Muscle layer of duodenum (tissue), 2 donors: ENCODE results near the gene RGR.

ENCODE experiments used
- H3K27ac ChIP-seq: one replicate; pipeline ENCODE4 v1.7.0; 2013; ENCODE audit warnings: mild to moderate bottlenecking, low read length
- H3K27me3 ChIP-seq: one replicate; pipeline ENCODE4 v1.7.0; 2013; ENCODE audit warnings: low read depth, mild to moderate bottlenecking, control low read depth, low read length
- H3K36me3 ChIP-seq, 2 donors: one replicate each; pipeline ENCODE4 v1.7.0; 2013; ENCODE audit warnings: low read length in 2 of 2, control low read depth in 1 of 2, mild to moderate bottlenecking in 1 of 2; ENCODE audit not compliant: insufficient read depth in 2 of 2, control insufficient read depth in 1 of 2
- H3K4me1 ChIP-seq, 2 donors: one replicate each; pipeline ENCODE4 v1.7.0; 2013; ENCODE audit warnings: low read length in 2 of 2, mild to moderate bottlenecking in 2 of 2, control low read depth in 1 of 2, moderate library complexity in 1 of 2; ENCODE audit not compliant: insufficient read depth in 2 of 2, control insufficient read depth in 1 of 2
- H3K4me3 ChIP-seq, 2 donors: one replicate each; pipeline ENCODE4 v1.7.0; 2013; ENCODE audit warnings: low read length in 2 of 2, low read depth in 1 of 2, mild to moderate bottlenecking in 1 of 2
- H3K9me3 ChIP-seq, 2 donors: one replicate each; pipeline ENCODE4 v1.7.0; 2013; ENCODE audit warnings: low read length in 2 of 2, control low read depth in 1 of 2, mild to moderate bottlenecking in 1 of 2; ENCODE audit not compliant: control insufficient read depth in 1 of 2
- donor health status: healthy.

Gene RGR

GRCh38 chr10:84244651-84245270 is at the start of gene RGR:
RGR (plus strand) TSS chr10:84245053; CDS start chr10:84245091, 38 bp downstream.
- Histone ChIP-seq H3K4me1 (no peaks in the 10 kb centered on the region), H3K27ac (no peak within 1 kb of the TSS), H3K36me3 (no peaks in the 10 kb centered on the region), H3K27me3 (peaks cover 4% of the 10 kb centered on the region), H3K4me3 (no peak within 1 kb of the TSS), H3K9me3 (no peaks in the 10 kb centered on the region)

- Histone ChIP-seq H3K27me3 (peaks cover 35% of the 10 kb centered on the region), H3K9me3 (no peaks in the 10 kb centered on the region), H3K4me3 (no peak overlapping the region), H3K36me3 (no peaks in the 10 kb centered on the region), H3K27ac (no peak overlapping the region), H3K4me1 (peaks cover 0 to 10% of the 10 kb centered on the region in 2 donors)
These were observed 48.8 kb upstream of the RGR start for GRCh38 chr10:84196083-84196482.

GRCh38 chr10:84196941-84197340 is 47.9 kb upstream of the RGR start:
- Histone ChIP-seq H3K27me3 (peaks cover 31% of the 10 kb centered on the region), H3K27ac (no peak overlapping the region), H3K36me3 (no peaks in the 10 kb centered on the region)

GRCh38 chr10:84197643-84198042 is 47.2 kb upstream of the RGR start:
- H3K4me1 ChIP-seq: peaks cover 0 to 10% of the 10 kb centered on the region in 2 donors
- H3K27me3 ChIP-seq: peaks cover 31% of the 10 kb centered on the region

More at GRCh38 chr10:84196941-84197340, 47.9 kb upstream of the RGR start:
- Histone ChIP-seq H3K9me3 (no peaks in the 10 kb centered on the region), H3K4me3 (no peak overlapping the region), H3K4me1 (peaks cover 0 to 10% of the 10 kb centered on the region in 2 donors)

GRCh38 chr10:84198206-84198915 is 46.5 kb upstream of the RGR start:
- H3K27me3 ChIP-seq: peaks cover 28% of the 10 kb centered on the region
- no peak overlapping the region for H3K4me3 ChIP-seq

More at GRCh38 chr10:84197643-84198042, 47.2 kb upstream of the RGR start:
- Histone ChIP-seq H3K36me3 (no peaks in the 10 kb centered on the region), H3K27ac (no peak overlapping the region), H3K9me3 (no peaks in the 10 kb centered on the region), H3K4me3 (no peak overlapping the region)

GRCh38 chr10:84200537-84201243 is 44.2 kb upstream of the RGR start:
- H3K9me3 ChIP-seq: no peaks in the 10 kb centered on the region
- H3K27me3 ChIP-seq: peaks cover 8% of the 10 kb centered on the region
- no peaks in the 10 kb centered on the region for H3K36me3 ChIP-seq
- H3K4me3 ChIP-seq: no peak overlapping the region
- no peaks in the 10 kb centered on the region for H3K4me1 ChIP-seq
- H3K27ac ChIP-seq: no peak overlapping the region

More at GRCh38 chr10:84198206-84198915, 46.5 kb upstream of the RGR start:
- no peaks in the 10 kb centered on the region for H3K36me3 ChIP-seq
- H3K27ac ChIP-seq: no peak overlapping the region
- H3K9me3 ChIP-seq: no peaks in the 10 kb centered on the region
- peaks cover 0 to 10% of the 10 kb centered on the region in 2 donors for H3K4me1 ChIP-seq

- Histone ChIP-seq H3K27me3 (peaks cover 3% of the 10 kb centered on the region), H3K36me3 (no peaks in the 10 kb centered on the region), H3K27ac (no peak overlapping the region), H3K4me3 (no peak overlapping the region), H3K4me1 (no peaks in the 10 kb centered on the region), H3K9me3 (no peaks in the 10 kb centered on the region)
These were observed 43.6 kb upstream of the RGR start for GRCh38 chr10:84201244-84201606.

GRCh38 chr10:84201682-84202081 is 43.2 kb upstream of the RGR start:
- H3K27me3 ChIP-seq: no peaks in the 10 kb centered on the region
- H3K27ac ChIP-seq: no peak overlapping the region
- H3K36me3 ChIP-seq: no peaks in the 10 kb centered on the region
- H3K4me3 ChIP-seq: no peak overlapping the region
- H3K9me3 ChIP-seq: no peaks in the 10 kb centered on the region
- no peaks in the 10 kb centered on the region for H3K4me1 ChIP-seq

- no peaks in the 10 kb centered on the region for H3K27me3 ChIP-seq
- H3K4me1 ChIP-seq: no peaks in the 10 kb centered on the region
- H3K36me3 ChIP-seq: no peaks in the 10 kb centered on the region
- no peak overlapping the region for H3K27ac ChIP-seq
- no peak overlapping the region for H3K4me3 ChIP-seq
- no peaks in the 10 kb centered on the region for H3K9me3 ChIP-seq
These were observed 42.5 kb upstream of the RGR start for GRCh38 chr10:84202349-84202748.

GRCh38 chr10:84204122-84204521 is 40.7 kb upstream of the RGR start:
- Histone ChIP-seq H3K27me3 (no peaks in the 10 kb centered on the region), H3K9me3 (no peaks in the 10 kb centered on the region), H3K4me3 (no peak overlapping the region), H3K27ac (no peak overlapping the region), H3K4me1 (no peaks in the 10 kb centered on the region), H3K36me3 (no peaks in the 10 kb centered on the region)

GRCh38 chr10:84204610-84205009 is 40.2 kb upstream of the RGR start:
- no peak overlapping the region for H3K27ac ChIP-seq
- no peaks in the 10 kb centered on the region for H3K36me3 ChIP-seq
- no peaks in the 10 kb centered on the region for H3K4me1 ChIP-seq
- no peak overlapping the region for H3K4me3 ChIP-seq
- no peaks in the 10 kb centered on the region for H3K9me3 ChIP-seq
- no peaks in the 10 kb centered on the region for H3K27me3 ChIP-seq
